Uterus (tissue), 2 donors: ENCODE results near the gene INS.

Experiments used
- CTCF ChIP-seq, 4 experiments: fragments of 200-600 bp in 2 of 4; fragments of 450-650 bp in 2 of 4; sonication (generic) in 2 of 4; IDR thresholded peaks; one replicate each; pipeline ENCODE4 v1.5.1; 2016 to 2019; ENCODE audit warnings: antibody characterized with exemption in 4 of 4, mild to moderate bottlenecking in 2 of 4, moderate library complexity in 1 of 4
- POLR2A ChIP-seq, 2 donors: fragments of 450-650 bp; IDR thresholded peaks; one replicate each; pipeline ENCODE4 v1.6.1; 2016; ENCODE audit warnings: antibody characterized with exemption in 2 of 2, mild to moderate bottlenecking in 1 of 2, moderate library complexity in 1 of 2

GRCh38 chr11:2202900-2203439, 42.0 kb upstream of the INS start:
- TF ChIP-seq CTCF (IDR thresholded peaks at IDR 0.05) (no peak), POLR2A (IDR thresholded peaks at IDR 0.05) (no peak)
